Measurements from ENCODE around the gene TEX264.

The TEX264 gene

GRCh38 chr3:51698209-51698608 lies 27.2 kb downstream of the TEX264 start:
- no peak for ATAC-seq
- TF ChIP-seq ZFP30 (CRISPR knock-in tag; IDR thresholded peaks at IDR 0.05) (no peak), CSDC2 (CRISPR knock-in tag; IDR thresholded peaks at IDR 0.05) (no peak), BACH2 (CRISPR knock-in tag; IDR thresholded peaks at IDR 0.05; ENCODE audit: borderline replicate concordance) (no peak), TCF4 (CRISPR knock-in tag; IDR thresholded peaks at IDR 0.05; ENCODE audit: borderline replicate concordance) (no peak), ZFP3 (CRISPR knock-in tag; IDR thresholded peaks at IDR 0.05) (no peak), PATZ1 (CRISPR knock-in tag; IDR thresholded peaks at IDR 0.05; ENCODE audit: borderline replicate concordance) (no peak), SNAI2 (CRISPR knock-in tag; IDR thresholded peaks at IDR 0.05) (no peak), CREB5 (CRISPR knock-in tag; IDR thresholded peaks at IDR 0.05; ENCODE audit: low read depth) (no peak), RARB (CRISPR knock-in tag; IDR thresholded peaks at IDR 0.05) (no peak), ZNF8 (CRISPR knock-in tag; IDR thresholded peaks at IDR 0.05) (no peak), CSRNP3 (CRISPR knock-in tag; IDR thresholded peaks at IDR 0.05) (no peak), OSR1 (CRISPR knock-in tag; IDR thresholded peaks at IDR 0.05) (no peak)

GRCh38 chr3:51700403-51700802 lies 29.4 kb downstream of the TEX264 start:
- ATAC-seq: no peak
- TF ChIP-seq CSRNP3 (CRISPR knock-in tag; IDR thresholded peaks at IDR 0.05): no peak
- no peak for TF ChIP-seq ZFP3 (CRISPR knock-in tag; IDR thresholded peaks at IDR 0.05)
- TF ChIP-seq ZFP30 (CRISPR knock-in tag; IDR thresholded peaks at IDR 0.05): no peak
- TF ChIP-seq ZNF70 (CRISPR knock-in tag; IDR thresholded peaks at IDR 0.05): no peak
- TF ChIP-seq TOX (CRISPR knock-in tag; IDR thresholded peaks at IDR 0.05; ENCODE audit: borderline replicate concordance): no peak
- TF ChIP-seq BACH2 (CRISPR knock-in tag; IDR thresholded peaks at IDR 0.05; ENCODE audit: borderline replicate concordance): no peak
- TF ChIP-seq PATZ1 (CRISPR knock-in tag; IDR thresholded peaks at IDR 0.05; ENCODE audit: borderline replicate concordance): no peak
- TF ChIP-seq CSDC2 (CRISPR knock-in tag; IDR thresholded peaks at IDR 0.05): no peak
- TF ChIP-seq ISL1 (CRISPR knock-in tag; IDR thresholded peaks at IDR 0.05): no peak
- no peak for TF ChIP-seq TCF4 (CRISPR knock-in tag; IDR thresholded peaks at IDR 0.05; ENCODE audit: borderline replicate concordance)
- TF ChIP-seq GLIS3 (CRISPR knock-in tag; IDR thresholded peaks at IDR 0.05): no peak
- TF ChIP-seq ZNF565 (CRISPR knock-in tag; conservative IDR thresholded peaks at IDR 0.05; ENCODE audit: low read depth): no peak

GRCh38 chr3:51702156-51702555 lies 31.1 kb downstream of the TEX264 start:
- no peak for TF ChIP-seq CSRNP3 (CRISPR knock-in tag; IDR thresholded peaks at IDR 0.05)
- no peak for TF ChIP-seq ISL1 (CRISPR knock-in tag; IDR thresholded peaks at IDR 0.05)
- TF ChIP-seq PPARA (CRISPR knock-in tag; IDR thresholded peaks at IDR 0.05; ENCODE audit: borderline replicate concordance): no peak
- TF ChIP-seq GLIS3 (CRISPR knock-in tag; IDR thresholded peaks at IDR 0.05): no peak
- ATAC-seq: no peak

Measured in SK-N-SH treated with all-trans-retinoic acid at 6 μM for 48 hours (cell line).